ENCODE results near the gene SMG5. TPM values are rescaled to one million over a fixed set of nuclear protein-coding genes. Genes with fewer than 3 reads are reported as not detected.

The SMG5 gene
- total RNA-seq, 6 experiments from 2014 or later, result 46.8 to 56.5 (median 50.6) TPM

GRCh38 chr1:156293895-156294294 lies 11.3 kb upstream of the SMG5 start:
- Mint-ChIP-seq H3K4me1 (ENCODE audit: low read depth) (peaks cover 25% of the 10 kb centered on the region), H3K9me3 (no peaks in the 10 kb centered on the region), H3K27ac (no peak overlapping the region), H3K27me3 (ENCODE audit: insufficient read depth) (peaks cover 4% of the 10 kb centered on the region), H3K4me3 (no peak overlapping the region; the same call in 1 of the 2 replicates), H3K36me3 (ENCODE audit: low read depth) (peaks cover 4% of the 10 kb centered on the region; the same call in 1 of the 2 replicates)
- DNase-seq, result no peak
- no peak for TF ChIP-seq CTCF (IDR thresholded peaks at IDR 0.05)

GRCh38 chr1:156293098-156293434 lies 10.4 kb upstream of the SMG5 start:
- peaks cover 4% of the 10 kb centered on the region for H3K27me3 Mint-ChIP-seq (ENCODE audit: insufficient read depth)

GRCh38 chr1:156291226-156292061 lies 8.8 kb upstream of the SMG5 start:
- Mint-ChIP-seq H3K36me3 (ENCODE audit: low read depth) (peaks cover 4% of the 10 kb centered on the region; the same call in 1 of the 2 replicates), H3K27me3 (ENCODE audit: insufficient read depth) (peaks cover 2% of the 10 kb centered on the region), H3K4me3 (peak overlapping the region; percentile 87), H3K4me1 (ENCODE audit: low read depth) (peaks cover 25% of the 10 kb centered on the region), H3K9me3 (no peaks in the 10 kb centered on the region), H3K27ac (peak overlapping the region; percentile 79)
- TF ChIP-seq CTCF (IDR thresholded peaks at IDR 0.05), result no peak
- peak; percentile 79 for DNase-seq

More at GRCh38 chr1:156293098-156293434, 10.4 kb upstream of the SMG5 start:
- H3K4me1 Mint-ChIP-seq (ENCODE audit: low read depth), result peaks cover 25% of the 10 kb centered on the region
- H3K27ac Mint-ChIP-seq, result no peak overlapping the region; the same call in 1 of the 2 replicates
- TF ChIP-seq CTCF (IDR thresholded peaks at IDR 0.05), result no peak
- DNase-seq, result no peak
- peaks cover 4% of the 10 kb centered on the region; the same call in 1 of the 2 replicates for H3K36me3 Mint-ChIP-seq (ENCODE audit: low read depth)
- no peak overlapping the region for H3K4me3 Mint-ChIP-seq
- no peaks in the 10 kb centered on the region for H3K9me3 Mint-ChIP-seq

- no peak overlapping the region for H3K4me3 Mint-ChIP-seq
- H3K9me3 Mint-ChIP-seq, result no peaks in the 10 kb centered on the region
- H3K27ac Mint-ChIP-seq, result no peak overlapping the region
- DNase-seq, result no peak
- H3K36me3 Mint-ChIP-seq (ENCODE audit: low read depth), result peaks cover 4% of the 10 kb centered on the region; the same call in 1 of the 2 replicates
- no peak for TF ChIP-seq CTCF (IDR thresholded peaks at IDR 0.05)
- H3K4me1 Mint-ChIP-seq (ENCODE audit: low read depth), result peaks cover 27% of the 10 kb centered on the region
- H3K27me3 Mint-ChIP-seq (ENCODE audit: insufficient read depth), result peaks cover 2% of the 10 kb centered on the region
Observed at GRCh38 chr1:156289857-156290256, 7.2 kb upstream of the SMG5 start.

- TF ChIP-seq CTCF (IDR thresholded peaks at IDR 0.05), result no peak
- Mint-ChIP-seq H3K27me3 (ENCODE audit: insufficient read depth) (peaks cover 8% of the 10 kb centered on the region), H3K4me3 (no peak overlapping the region), H3K36me3 (ENCODE audit: low read depth) (peaks cover 4% of the 10 kb centered on the region; the same call in 1 of the 2 replicates), H3K4me1 (ENCODE audit: low read depth) (peaks cover 32% of the 10 kb centered on the region), H3K9me3 (no peaks in the 10 kb centered on the region), H3K27ac (no peak overlapping the region)
- no peak for DNase-seq
Observed at GRCh38 chr1:156286061-156286460, 3.4 kb upstream of the SMG5 start.

Data from HFFc6 (cell line).